GM12878 (cell line): Measurements from ENCODE around the gene CFAP54. TPM values are rescaled to one million over a fixed set of nuclear protein-coding genes. Genes with fewer than 3 reads are reported as not detected.

Experiments used
- ATAC-seq: fragments of 200-7000 bp; cut with Tn5 transposase; 3 replicates; pipeline ENCODE4 v1.9.1; 2020; ENCODE audit warnings: mild to moderate bottlenecking, moderate library complexity
- BruUV-seq: library from RNA; stranded (reverse); fragments of 400-500 nt; replicated peaks from 2 replicates; lab custom pipeline; 2021; lab: Mats Ljungman, UMichigan
- CTCF ChIA-PET: fragments of 300-600 bp; sonication (Branson Sonifier 250); formaldehyde crosslinking; extraction: SDS; loops from one replicate; lab custom pipeline; 2021; ENCODE audit warnings: inconsistent platforms; lab: Yijun Ruan, JAX
- POLR2A ChIA-PET: fragments of 350-600 bp; formaldehyde crosslinking; extraction: SDS; loops from one replicate; lab custom pipeline; 2021; ENCODE audit warnings: inconsistent platforms; lab: Charles Lee
- RAD21 ChIA-PET: fragments of 300-600 bp; sonication (Branson Sonifier 250); formaldehyde crosslinking; loops from one replicate; lab custom pipeline; 2023; ENCODE audit warnings: antibody characterized with exemption; ENCODE audit not compliant: unreplicated experiment; lab: Charles Lee
- SMC1A ChIA-PET: fragments of 300-600 bp; sonication (Branson Sonifier 250); formaldehyde crosslinking; loops from one replicate; lab custom pipeline; 2023; ENCODE audit not compliant: unreplicated experiment, uncharacterized antibody; lab: Charles Lee
- DNase-seq: peaks from one replicate; pipeline ENCODE4 v3.0.0-alpha.2; 2011; ENCODE audit warnings: low read depth, low spot score
- FAIRE-seq: peaks from 3 replicates; lab custom pipeline; 2011; peaks lifted over from hg19 to GRCh38; lab: Jason Lieb, UNC
- H2AFZ ChIP-seq: 2 replicates; pipeline ENCODE4 v1.6.0; 2011; ENCODE audit warnings: low read depth, low read length, control low read depth; ENCODE audit not compliant: control insufficient read depth
- H3K27ac ChIP-seq: 2 replicates; pipeline ENCODE4 v1.5.1; 2011; ENCODE audit warnings: control low read depth; ENCODE audit not compliant: control insufficient read depth, insufficient read depth
- H3K27me3 ChIP-seq, 2 experiments: replicated peaks in 1 of 2; 2 replicates each; pipeline versions ENCODE4 v1.6.0 to v1.6.1; 2011; ENCODE audit warnings: low read length in 1 of 2; ENCODE audit not compliant: control insufficient read depth in 2 of 2, insufficient read depth in 2 of 2
- H3K36me3 ChIP-seq, 2 experiments: 2 replicates each; pipeline ENCODE4 v1.5.1; 2011; ENCODE audit warnings: low read length in 1 of 2; ENCODE audit not compliant: control insufficient read depth in 2 of 2, insufficient read depth in 2 of 2
- H3K4me1 ChIP-seq: 2 replicates; pipeline ENCODE4 v1.6.1; 2011; ENCODE audit warnings: mild to moderate bottlenecking, low read length, moderate library complexity, mixed read lengths; ENCODE audit not compliant: control insufficient read depth, insufficient read depth
- H3K4me2 ChIP-seq: 2 replicates; pipeline ENCODE4 v1.6.0; 2011; ENCODE audit warnings: control low read depth; ENCODE audit not compliant: control insufficient read depth, insufficient read depth
- H3K4me3 ChIP-seq: fragments of 200-600 bp; sonication (generic); 2 replicates; pipeline ENCODE4 v1.5.1; 2016
- H3K79me2 ChIP-seq: 2 replicates; pipeline ENCODE4 v1.6.0; 2011; ENCODE audit warnings: low read length; ENCODE audit not compliant: control insufficient read depth, insufficient read depth
- H3K9ac ChIP-seq: 2 replicates; pipeline ENCODE4 v1.8.0; 2011; ENCODE audit warnings: low read length, control low read depth, mixed read lengths; ENCODE audit not compliant: control insufficient read depth, insufficient read depth
- H3K9me3 ChIP-seq: replicated peaks from 3 replicates; pipeline ENCODE4 v1.5.1; 2011; ENCODE audit warnings: mild to moderate bottlenecking, low read length; ENCODE audit not compliant: control insufficient read depth, insufficient read depth
- H4K20me1 ChIP-seq: 2 replicates; pipeline ENCODE4 v1.6.0; 2011; ENCODE audit not compliant: control insufficient read depth, insufficient read depth
- CEBPB ChIP-seq, 2 experiments: fragments of 150-350 bp in 1 of 2; IDR thresholded peaks; 2 replicates each; pipeline ENCODE4 v1.6.1; 2012 to 2014; ENCODE audit warnings: low read depth in 2 of 2, low read length in 2 of 2, borderline replicate concordance in 1 of 2, inconsistent platforms in 1 of 2
- FOXK2 ChIP-seq: fragments of 450-650 bp; IDR thresholded peaks from 2 replicates; pipeline ENCODE4 v1.6.1; 2017; ENCODE audit warnings: mild to moderate bottlenecking, moderate library complexity
- FOXM1 ChIP-seq: IDR thresholded peaks from 2 replicates; pipeline ENCODE4 v1.6.1; 2012; ENCODE audit warnings: low read depth, mild to moderate bottlenecking, inconsistent platforms, low read length, moderate library complexity
- IRF4 ChIP-seq: IDR thresholded peaks from 2 replicates; pipeline ENCODE4 v1.6.1; 2011; ENCODE audit warnings: low read depth, low read length
- PML ChIP-seq: IDR thresholded peaks from 2 replicates; pipeline ENCODE4 v1.6.1; 2012; ENCODE audit warnings: low read length, inconsistent platforms
- POLR2AphosphoS5 ChIP-seq: IDR thresholded peaks from 2 replicates; pipeline ENCODE4 v1.6.1; 2011; ENCODE audit warnings: mild to moderate bottlenecking, low read length, inconsistent platforms
- SP1 ChIP-seq: IDR thresholded peaks from one replicate; pipeline ENCODE4 v1.6.1; 2011; ENCODE audit warnings: low read depth, low read length
- SPI1 ChIP-seq: IDR thresholded peaks from 2 replicates; pipeline ENCODE4 v1.6.1; 2011; ENCODE audit warnings: low read depth, mild to moderate bottlenecking, low read length, moderate library complexity, borderline replicate concordance; ENCODE audit not compliant: insufficient read depth
- STAT1 ChIP-seq: fragments of 450-650 bp; conservative IDR thresholded peaks from 2 replicates; pipeline ENCODE4 v1.6.1; 2014; ENCODE audit warnings: antibody characterized with exemption, mild to moderate bottlenecking
- TCF12 ChIP-seq: IDR thresholded peaks from 2 replicates; pipeline ENCODE4 v1.6.1; 2011; ENCODE audit warnings: low read depth, mild to moderate bottlenecking, low read length
- ZZZ3 ChIP-seq: IDR thresholded peaks from 2 replicates; pipeline ENCODE4 v1.6.1; 2011; ENCODE audit warnings: low read depth; ENCODE audit not compliant: control insufficient read depth, insufficient read length
- WGBS: methylation state at CpG from one replicate; pipeline ENCODE4 v1.1.6; 2016; ENCODE audit warnings: low lambda C conversion rate; ENCODE audit not compliant: insufficient replicate concordance, insufficient coverage; ENCODE audit errors: missing lambda C conversion rate; 5-methylcytosine and 5-hydroxymethylcytosine counted together
- in situ Hi-C: fragments of 300-500 bp; cut with MboI; formaldehyde crosslinking; loops from 9 replicates; pipeline ENCODE4 v1.14.3; 2018; ENCODE audit warnings: mixed read lengths
- intact Hi-C: fragments of 100-400 bp; cut with micrococcal nuclease; formaldehyde crosslinking; loops from one replicate; pipeline ENCODE4 v1.14.2; 2022; ENCODE audit not compliant: unreplicated experiment
- polyA plus RNA-seq, 11 experiments: library from polyadenylated mRNA; depleted of rRNA in 4 of 11; unstranded in 6 of 11; stranded (reverse) in 5 of 11; fragments of >200 nt; fragmentation: Nextera tagmentation in 4 of 11; fragmentation: Illumina TruSeq in 1 of 11; extraction: Ambion mirVana in 4 of 11; extraction: Trizol in 1 of 11; gene quantifications; 1 replicate in 1 of 11; 2 replicates in 10 of 11; pipeline versions ENCODE4 v1.2.1 to v1.2.3, GENCODE V29; 2011 to 2016; ENCODE audit warnings: inconsistent platforms in 2 of 11, missing spikeins in 2 of 11, low read depth in 1 of 11
- total RNA-seq, 4 experiments: library from RNA; depleted of rRNA in 3 of 4; stranded (reverse); fragments of >200 nt in 3 of 4; fragmentation: Illumina TruSeq in 1 of 4; extraction: Trizol in 1 of 4; gene quantifications; 2 replicates each; pipeline versions ENCODE4 v1.2.1 to v1.2.3, GENCODE V29; 2013 to 2021
- TF ChIP-seq, protein P1 (sequence below): IDR thresholded peaks from 2 replicates; pipeline ENCODE4 v1.6.1; 2011; ENCODE audit warnings: borderline replicate concordance, low read depth, mild to moderate bottlenecking, moderate library complexity, mixed read lengths, low read length; ENCODE audit not compliant: insufficient read depth; ENCODE audit errors: extremely low read length
- TF ChIP-seq, protein P2 (sequence below): IDR thresholded peaks from 2 replicates; pipeline ENCODE4 v1.6.1; 2012; ENCODE audit warnings: mild to moderate bottlenecking, low read depth, low read length

The CFAP54 gene
- total and polyA plus RNA-seq, 10 of the 15 experiments (the other 5 are each of a cell fraction or from before 2014, with no cell fraction given): 0.19 to 1.5 (median 0.56) TPM

DNA sequence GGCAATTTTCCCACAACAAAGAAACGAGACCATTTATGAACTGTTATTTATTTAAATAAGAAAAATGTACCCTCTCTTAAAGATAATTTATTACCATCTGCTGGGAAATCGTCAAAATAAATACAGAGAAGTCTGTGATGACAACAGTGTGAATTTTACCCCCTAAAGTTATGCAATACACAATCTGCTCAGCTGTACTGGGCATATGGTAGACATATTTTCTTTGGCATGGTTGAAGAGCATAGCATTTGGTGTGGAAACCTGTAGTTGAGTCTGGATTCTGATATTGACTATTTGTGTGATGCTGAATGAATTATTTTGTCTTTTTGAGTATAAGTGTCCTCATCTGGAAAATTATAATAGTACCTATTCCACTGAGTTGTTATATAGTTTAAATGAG, 60.0 kb downstream of the CFAP54 start:
- Histone ChIP-seq H3K27me3 (no peaks in the 10 kb centered on the region), H4K20me1 (no peaks in the 10 kb centered on the region), H3K9me3 (peaks cover 2% of the 10 kb centered on the region; the same call in 2 of the 3 replicates), H3K4me1 (peaks cover 13% of the 10 kb centered on the region), H3K9ac (no peak overlapping the region), H3K4me2 (no peak overlapping the region), H3K4me3 (no peak overlapping the region), H3K36me3 (no peaks in the 10 kb centered on the region), H2AFZ (no peak overlapping the region), H3K79me2 (no peaks in the 10 kb centered on the region), H3K27ac (peak overlapping the region; percentile 68; the same call in 1 of the 2 replicates)
- no peak for DNase-seq
- no TSS peak for BruUV-seq
- WGBS: 96% methylated on average over 2 of the region's 2 CpGs
- peak; percentile 49 for FAIRE-seq
- in situ Hi-C loops: no loop called here
- SMC1A ChIA-PET: interaction anchor here (1.1 to 13.3 kb wide), 6 partner anchors 22 to 359 kb away, joined by 3 to 138 read pairs (median 6); no protein-coding TSS in a partner anchor
- RAD21 ChIA-PET: interaction anchor here (1.3 to 4.1 kb wide), 4 partner anchors 9 to 32 kb away, joined by 3 to 42 read pairs (median 6); no protein-coding TSS in a partner anchor
- ATAC-seq: no peak
- POLR2A ChIA-PET: interaction anchor here (0.7 to 1.8 kb wide), 2 partner anchors 13 to 52 kb away, joined by 4 to 7 read pairs; no protein-coding TSS in a partner anchor
- CTCF ChIA-PET: interaction anchor here (0.9 to 2.0 kb wide), 3 partner anchors 9 to 32 kb away, joined by 3 to 15 read pairs (median 3); no protein-coding TSS in a partner anchor
- TF ChIP-seq SP1: no peak
- TF ChIP-seq, protein P1, sequence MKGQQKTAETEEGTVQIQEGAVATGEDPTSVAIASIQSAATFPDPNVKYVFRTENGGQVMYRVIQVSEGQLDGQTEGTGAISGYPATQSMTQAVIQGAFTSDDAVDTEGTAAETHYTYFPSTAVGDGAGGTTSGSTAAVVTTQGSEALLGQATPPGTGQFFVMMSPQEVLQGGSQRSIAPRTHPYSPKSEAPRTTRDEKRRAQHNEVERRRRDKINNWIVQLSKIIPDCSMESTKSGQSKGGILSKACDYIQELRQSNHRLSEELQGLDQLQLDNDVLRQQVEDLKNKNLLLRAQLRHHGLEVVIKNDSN: no peak
- TF ChIP-seq PML: no peak
- no peak for TF ChIP-seq ZZZ3
- TF ChIP-seq STAT1: no peak
- no peak for TF ChIP-seq TCF12
- TF ChIP-seq, protein P2, sequence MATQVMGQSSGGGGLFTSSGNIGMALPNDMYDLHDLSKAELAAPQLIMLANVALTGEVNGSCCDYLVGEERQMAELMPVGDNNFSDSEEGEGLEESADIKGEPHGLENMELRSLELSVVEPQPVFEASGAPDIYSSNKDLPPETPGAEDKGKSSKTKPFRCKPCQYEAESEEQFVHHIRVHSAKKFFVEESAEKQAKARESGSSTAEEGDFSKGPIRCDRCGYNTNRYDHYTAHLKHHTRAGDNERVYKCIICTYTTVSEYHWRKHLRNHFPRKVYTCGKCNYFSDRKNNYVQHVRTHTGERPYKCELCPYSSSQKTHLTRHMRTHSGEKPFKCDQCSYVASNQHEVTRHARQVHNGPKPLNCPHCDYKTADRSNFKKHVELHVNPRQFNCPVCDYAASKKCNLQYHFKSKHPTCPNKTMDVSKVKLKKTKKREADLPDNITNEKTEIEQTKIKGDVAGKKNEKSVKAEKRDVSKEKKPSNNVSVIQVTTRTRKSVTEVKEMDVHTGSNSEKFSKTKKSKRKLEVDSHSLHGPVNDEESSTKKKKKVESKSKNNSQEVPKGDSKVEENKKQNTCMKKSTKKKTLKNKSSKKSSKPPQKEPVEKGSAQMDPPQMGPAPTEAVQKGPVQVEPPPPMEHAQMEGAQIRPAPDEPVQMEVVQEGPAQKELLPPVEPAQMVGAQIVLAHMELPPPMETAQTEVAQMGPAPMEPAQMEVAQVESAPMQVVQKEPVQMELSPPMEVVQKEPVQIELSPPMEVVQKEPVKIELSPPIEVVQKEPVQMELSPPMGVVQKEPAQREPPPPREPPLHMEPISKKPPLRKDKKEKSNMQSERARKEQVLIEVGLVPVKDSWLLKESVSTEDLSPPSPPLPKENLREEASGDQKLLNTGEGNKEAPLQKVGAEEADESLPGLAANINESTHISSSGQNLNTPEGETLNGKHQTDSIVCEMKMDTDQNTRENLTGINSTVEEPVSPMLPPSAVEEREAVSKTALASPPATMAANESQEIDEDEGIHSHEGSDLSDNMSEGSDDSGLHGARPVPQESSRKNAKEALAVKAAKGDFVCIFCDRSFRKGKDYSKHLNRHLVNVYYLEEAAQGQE: no peak
- no peak for TF ChIP-seq FOXM1
- TF ChIP-seq FOXK2: no peak
- no peak for TF ChIP-seq CEBPB (IDR thresholded peaks at IDR 0.05; ENCODE audit: borderline replicate concordance in 1 of 2, low read depth in 2 of 2, low read length in 2 of 2)
- TF ChIP-seq IRF4: no peak
- no peak for TF ChIP-seq SPI1
- TF ChIP-seq POLR2AphosphoS5: no peak
- TF ChIP-seq, all 136 proteins: peak for 0
- intact Hi-C loops: no loop called here
